Astrocyte (in vitro differentiated cells and primary cell): Measurements from ENCODE around the gene RAB3A. TPM values are rescaled to one million over a fixed set of nuclear protein-coding genes. Genes with fewer than 3 reads are reported as not detected.

ENCODE experiments used
- DNase-seq: peaks from one replicate; pipeline ENCODE4 v3.0.0-alpha.2; 2010; ENCODE audit warnings: low read depth
- FAIRE-seq: peaks from 2 replicates; lab custom pipeline; 2011; peaks lifted over from hg19 to GRCh38; lab: Jason Lieb, UNC
- H2AFZ ChIP-seq: 2 replicates; pipeline ENCODE4 v1.6.0; 2012; ENCODE audit warnings: low read depth, low read length, inconsistent platforms
- H3K27ac ChIP-seq: 2 replicates; pipeline ENCODE4 v1.5.1; 2011; ENCODE audit warnings: low read depth, low read length, inconsistent platforms
- H3K27me3 ChIP-seq: 2 replicates; pipeline ENCODE4 v1.6.0; 2011; ENCODE audit warnings: low read length, inconsistent platforms; ENCODE audit not compliant: insufficient read depth
- H3K36me3 ChIP-seq: 2 replicates; pipeline ENCODE4 v1.5.1; 2011; ENCODE audit warnings: low read length, inconsistent platforms; ENCODE audit not compliant: insufficient read depth
- H3K4me1 ChIP-seq: 2 replicates; pipeline ENCODE4 v1.5.1; 2011; ENCODE audit warnings: low read length, inconsistent platforms; ENCODE audit not compliant: insufficient read depth
- H3K4me2 ChIP-seq: 2 replicates; pipeline ENCODE4 v1.6.0; 2012; ENCODE audit warnings: low read length, inconsistent platforms
- H3K4me3 ChIP-seq: 2 replicates; pipeline ENCODE4 v1.5.1; 2011; ENCODE audit warnings: low read depth, mild to moderate bottlenecking, low read length, inconsistent platforms; ENCODE audit not compliant: insufficient read depth
- H3K79me2 ChIP-seq: 2 replicates; pipeline ENCODE4 v1.6.0; 2012; ENCODE audit warnings: mild to moderate bottlenecking, low read length, inconsistent platforms; ENCODE audit not compliant: insufficient read depth
- H3K9ac ChIP-seq: 2 replicates; pipeline ENCODE4 v1.6.0; 2012; ENCODE audit warnings: mild to moderate bottlenecking, low read length, inconsistent platforms
- H3K9me3 ChIP-seq: 2 replicates; pipeline ENCODE4 v1.5.1; 2012; ENCODE audit warnings: low read depth, mild to moderate bottlenecking, low read length, inconsistent platforms; ENCODE audit not compliant: insufficient read depth
- H4K20me1 ChIP-seq: 2 replicates; pipeline ENCODE4 v1.6.0; 2012; ENCODE audit warnings: low read length, inconsistent platforms; ENCODE audit not compliant: insufficient read depth
- H3K27ac Mint-ChIP-seq: one replicate; pipeline ENCODE4 v1.8.0; 2021; ENCODE audit warnings: mild to moderate bottlenecking, mixed read lengths; ENCODE audit not compliant: unreplicated experiment
- H3K27me3 Mint-ChIP-seq: one replicate; pipeline ENCODE4 v1.8.0; 2021; ENCODE audit warnings: low read depth, mixed read lengths; ENCODE audit not compliant: unreplicated experiment
- H3K36me3 Mint-ChIP-seq: one replicate; pipeline ENCODE4 v1.8.0; 2021; ENCODE audit warnings: low read depth, mixed read lengths; ENCODE audit not compliant: unreplicated experiment
- H3K4me1 Mint-ChIP-seq: one replicate; pipeline ENCODE4 v1.8.0; 2021; ENCODE audit warnings: low read depth, mixed read lengths; ENCODE audit not compliant: unreplicated experiment
- H3K4me3 Mint-ChIP-seq: one replicate; pipeline ENCODE4 v1.8.0; 2021; ENCODE audit warnings: mild to moderate bottlenecking, moderate library complexity, mixed read lengths; ENCODE audit not compliant: unreplicated experiment
- H3K9me3 Mint-ChIP-seq: one replicate; pipeline ENCODE4 v1.8.0; 2021; ENCODE audit warnings: mild to moderate bottlenecking, mixed read lengths; ENCODE audit not compliant: unreplicated experiment
- CTCF ChIP-seq: IDR thresholded peaks from 2 replicates; pipeline ENCODE4 v1.5.1; 2011; ENCODE audit warnings: low read depth, mild to moderate bottlenecking, inconsistent platforms, low read length, moderate library complexity; ENCODE audit not compliant: insufficient read depth
- EZH2 ChIP-seq: IDR thresholded peaks from 2 replicates; pipeline ENCODE4 v1.6.1; 2012; ENCODE audit warnings: mild to moderate bottlenecking, low read length, inconsistent platforms; ENCODE audit not compliant: insufficient read depth
- total RNA-seq: library from RNA; stranded (reverse); gene quantifications from 2 replicates; pipeline ENCODE4 v1.2.1, GENCODE V29; 2021

The RAB3A gene
- total RNA-seq, 1 donor from 2014 or later = 7.5 TPM

GRCh38 chr19:18251587-18252369 lies 47.9 kb upstream of the RAB3A start:
- H3K27ac Mint-ChIP-seq = no peak overlapping the region

GRCh38 chr19:18249834-18250233 lies 46.0 kb upstream of the RAB3A start:
- DNase-seq = no peak
- FAIRE-seq = no peak
- Histone ChIP-seq H3K9ac (no peak overlapping the region), H3K27me3 (peaks cover 7% of the 10 kb centered on the region), H4K20me1 (no peaks in the 10 kb centered on the region), H3K4me2 (no peak overlapping the region), H3K4me3 (no peak overlapping the region), H2AFZ (no peak overlapping the region), H3K9me3 (peaks cover 4% of the 10 kb centered on the region), H3K36me3 (no peaks in the 10 kb centered on the region), H3K79me2 (no peaks in the 10 kb centered on the region), H3K4me1 (no peaks in the 10 kb centered on the region), H3K27ac (no peak overlapping the region)
- no peak for TF ChIP-seq CTCF
- TF ChIP-seq EZH2 = no peak
- Mint-ChIP-seq H3K9me3 (no peaks in the 10 kb centered on the region), H3K27ac (no peak overlapping the region), H3K27me3 (peaks cover 31% of the 10 kb centered on the region), H3K36me3 (no peaks in the 10 kb centered on the region), H3K4me3 (no peak overlapping the region), H3K4me1 (peaks cover 1% of the 10 kb centered on the region)

More at GRCh38 chr19:18251587-18252369, 47.9 kb upstream of the RAB3A start:
- no peak overlapping the region for H3K4me2 ChIP-seq
- Mint-ChIP-seq H3K36me3 (no peaks in the 10 kb centered on the region), H3K4me3 (no peak overlapping the region), H3K9me3 (no peaks in the 10 kb centered on the region), H3K27me3 (peaks cover 30% of the 10 kb centered on the region), H3K4me1 (peaks cover 1% of the 10 kb centered on the region)
- no peaks in the 10 kb centered on the region for H3K36me3 ChIP-seq
- no peak overlapping the region for H3K27ac ChIP-seq
- no peak overlapping the region for H3K4me3 ChIP-seq
- H3K9me3 ChIP-seq = peaks cover 4% of the 10 kb centered on the region
- H3K9ac ChIP-seq = no peak overlapping the region
- no peaks in the 10 kb centered on the region for H3K79me2 ChIP-seq
- no peaks in the 10 kb centered on the region for H4K20me1 ChIP-seq
- H3K4me1 ChIP-seq = no peaks in the 10 kb centered on the region
- TF ChIP-seq CTCF (peak; percentile 87), EZH2 (no peak)
- H2AFZ ChIP-seq = no peak overlapping the region
- peak; percentile 29 for FAIRE-seq
- H3K27me3 ChIP-seq = peaks cover 13% of the 10 kb centered on the region
- DNase-seq = peak; percentile 32

- Histone ChIP-seq H3K27ac (no peak overlapping the region), H3K4me3 (no peak overlapping the region), H3K9ac (no peak overlapping the region), H3K27me3 (peaks cover 2% of the 10 kb centered on the region), H3K79me2 (no peaks in the 10 kb centered on the region), H3K4me2 (no peak overlapping the region), H4K20me1 (no peaks in the 10 kb centered on the region), H3K36me3 (no peaks in the 10 kb centered on the region), H2AFZ (no peak overlapping the region), H3K4me1 (no peaks in the 10 kb centered on the region), H3K9me3 (peaks cover 4% of the 10 kb centered on the region)
- Mint-ChIP-seq H3K27me3 (peaks cover 30% of the 10 kb centered on the region), H3K27ac (no peak overlapping the region), H3K4me1 (no peaks in the 10 kb centered on the region), H3K4me3 (no peak overlapping the region), H3K9me3 (no peaks in the 10 kb centered on the region), H3K36me3 (no peaks in the 10 kb centered on the region)
- DNase-seq = no peak
- TF ChIP-seq EZH2 = no peak
- TF ChIP-seq CTCF = no peak
- no peak for FAIRE-seq
Observed at GRCh38 chr19:18245297-18245696, 41.5 kb upstream of the RAB3A start.
